SK-N-MC (cell line): ENCODE measurements around the gene HES5.

Experiments used
- EZH2 ChIP-seq: fragments of 200-600 bp; sonication (generic); IDR thresholded peaks from one replicate; pipeline ENCODE4 v1.6.1; 2017; ENCODE audit warnings: antibody characterized with exemption
- FOXP2 ChIP-seq: optimal IDR thresholded peaks from 2 replicates; pipeline ENCODE3; 2011; ENCODE audit warnings: mild to moderate bottlenecking, moderate library complexity; ENCODE audit not compliant: insufficient read depth; ENCODE audit errors: extremely low read length, control extremely low read depth
- POLR2AphosphoS5 ChIP-seq: IDR thresholded peaks from 2 replicates; pipeline ENCODE4 v1.6.1; 2012; ENCODE audit warnings: mild to moderate bottlenecking, low read depth, low read length, borderline replicate concordance

DNA sequence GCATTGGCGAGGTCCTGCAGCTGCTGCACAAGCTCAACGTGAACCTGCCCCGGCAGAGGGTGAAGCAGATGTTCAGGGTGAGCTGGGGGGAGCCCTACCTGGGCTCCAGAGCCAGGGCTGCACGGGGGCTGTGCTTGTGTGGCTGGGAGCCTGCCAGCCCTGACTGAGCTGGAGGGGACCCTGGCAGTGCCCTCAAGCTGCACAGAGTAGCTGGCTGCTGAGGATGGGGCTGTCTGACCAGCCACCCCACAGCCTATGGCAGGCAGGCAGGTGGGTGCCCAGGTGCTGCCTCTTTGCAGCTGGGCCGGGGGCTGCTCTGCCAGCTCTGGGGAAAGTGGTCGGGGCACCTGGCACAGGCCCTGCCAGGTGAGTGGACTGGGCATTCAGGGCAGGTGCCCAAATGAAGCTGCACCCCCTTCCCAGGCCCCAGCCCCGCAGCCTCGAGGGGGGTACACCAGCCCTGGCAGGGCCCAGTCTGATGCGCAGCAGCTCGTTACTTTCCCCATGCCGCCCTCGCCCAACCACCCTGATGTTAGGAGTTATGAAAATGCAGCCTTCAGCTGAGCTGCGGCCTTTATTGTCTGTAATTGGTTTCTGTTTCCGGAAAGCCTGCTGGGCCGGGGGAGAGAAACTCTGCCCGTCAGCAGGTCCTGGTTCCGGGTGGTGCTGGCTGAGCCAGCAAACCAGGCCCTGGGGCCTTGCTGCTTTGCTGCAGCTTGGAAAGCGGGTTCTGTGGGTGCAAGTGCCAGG, 49.7 kb downstream of the HES5 start:
- TF ChIP-seq EZH2, result no peak
- TF ChIP-seq POLR2AphosphoS5, result peak; percentile 70; the same call in 1 of the 2 replicates
- TF ChIP-seq FOXP2, result peak; percentile 13
